ENCODE data around the gene CCSER2. TPM values are rescaled to one million over a fixed set of nuclear protein-coding genes. Genes with fewer than 3 reads are reported as not detected.
"Not testable (repeated sequence)": the region's sequence is repeated elsewhere in the genome, so short reads cannot be mapped to it uniquely, and the experiment has no call there.

CCSER2 gene
- total RNA-seq, 1 donor from 2014 or later, result 90.1 TPM

DNA sequence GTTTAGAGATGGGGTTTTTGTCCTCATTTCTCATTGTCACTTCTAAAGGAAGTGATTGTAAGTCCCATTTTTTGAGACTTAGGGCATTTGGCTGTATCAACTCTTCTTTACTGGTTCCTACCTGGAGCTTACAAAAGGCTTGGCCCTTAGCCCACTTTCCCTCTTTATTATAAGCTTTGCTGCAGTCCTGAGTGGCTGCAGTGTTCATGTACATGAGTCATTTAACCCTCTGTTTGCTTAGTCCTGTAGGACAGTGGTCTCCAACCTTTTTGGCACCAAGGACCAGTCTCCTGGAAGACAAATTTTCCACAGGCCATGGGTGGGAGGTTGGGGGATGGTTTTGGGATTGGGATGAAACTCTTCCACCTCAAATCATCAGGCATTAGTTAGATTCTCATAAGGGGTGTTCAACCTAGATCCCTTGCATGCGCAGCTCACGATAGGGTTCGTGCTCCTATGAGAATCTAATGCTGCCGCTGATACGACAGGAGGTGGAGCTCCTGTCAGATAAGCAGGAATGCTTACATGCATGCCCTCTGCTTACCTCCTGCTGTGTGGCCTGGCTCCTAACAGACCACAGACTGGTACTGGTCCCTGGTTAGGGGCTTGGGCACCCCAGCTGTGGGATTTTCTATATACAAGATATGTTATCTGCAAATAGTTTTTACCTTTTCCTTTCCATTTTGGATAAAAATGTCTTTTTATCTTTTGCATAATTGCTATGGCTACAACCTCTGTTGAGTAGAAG, 99.7 kb downstream of the CCSER2 start:
- no peak for FAIRE-seq
- no peak for DNase-seq (ENCODE audit: low spot score in 2 of 2)

DNA sequence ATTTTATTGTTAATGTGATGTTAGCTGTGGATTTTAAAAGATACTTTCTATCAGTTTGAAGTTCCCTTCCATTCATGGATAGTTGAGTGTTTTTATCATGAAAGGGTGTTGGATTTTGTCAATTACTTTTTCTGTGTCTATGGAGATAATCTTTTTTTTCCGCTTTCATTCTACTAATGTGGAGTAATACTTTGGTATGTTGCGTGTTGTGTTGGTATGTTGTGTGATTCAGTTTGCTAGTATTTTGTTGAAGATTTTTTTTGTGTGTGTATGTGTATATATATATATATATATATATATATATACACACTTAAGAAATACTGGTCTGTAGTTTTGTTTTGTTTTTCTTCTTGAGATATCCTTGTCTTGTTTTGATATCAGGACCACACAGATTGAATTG, 100.3 kb downstream of the CCSER2 start:
- DNase-seq (ENCODE audit: low spot score in 2 of 2), result no peak
- no peak for FAIRE-seq

DNA sequence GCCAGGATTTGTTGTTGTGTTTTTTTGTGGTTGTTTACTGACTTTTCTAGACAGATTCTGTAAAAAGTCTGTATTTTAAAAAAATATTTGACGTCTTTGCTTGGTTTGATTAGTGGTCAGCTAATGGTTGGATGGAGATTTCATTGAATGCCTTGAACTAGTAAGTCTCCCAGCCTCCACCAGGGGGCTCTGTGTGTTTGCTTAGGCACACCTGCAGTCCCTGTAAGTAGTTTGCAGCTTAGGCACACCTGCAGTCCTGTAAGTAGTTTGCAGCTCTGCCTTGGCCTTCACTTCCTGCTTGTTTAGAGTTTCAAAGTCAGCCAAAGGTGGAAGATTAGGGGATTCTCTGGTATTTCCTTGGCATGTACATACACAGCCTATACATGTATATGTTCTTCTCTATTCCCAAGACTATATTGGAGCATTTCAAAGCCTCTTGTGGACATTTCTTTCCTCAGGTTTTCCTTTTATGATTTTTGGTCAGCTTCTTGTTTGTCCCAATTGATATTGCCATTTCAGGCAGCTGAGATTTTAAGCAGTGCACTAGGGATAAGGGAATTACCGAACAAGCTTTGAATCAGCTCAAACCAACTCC, 101.6 kb downstream of the CCSER2 start:
- DNase-seq (ENCODE audit: low spot score in 2 of 2) (no peak), FAIRE-seq (no peak)

DNA sequence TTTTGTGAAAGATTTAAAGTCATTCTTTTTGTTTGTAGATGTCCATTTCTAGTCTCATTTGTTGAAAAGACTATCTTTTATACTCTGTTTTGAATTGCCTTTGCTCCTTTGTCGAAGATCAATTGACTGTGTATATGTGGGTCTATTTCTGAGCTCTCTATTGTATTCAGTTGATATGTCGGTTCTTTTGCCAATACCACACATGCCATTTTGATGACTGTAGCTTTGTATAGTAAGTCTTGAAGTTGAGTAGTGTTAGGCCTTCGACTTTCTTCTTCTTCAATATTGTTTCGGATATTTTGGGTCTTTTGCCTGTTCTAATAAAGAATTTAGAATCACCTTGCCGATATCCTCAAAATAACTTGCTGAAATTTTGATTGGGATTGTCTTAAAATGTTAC, 104.5 kb downstream of the CCSER2 start:
- DNase-seq (ENCODE audit: low spot score in 2 of 2) (no peak), FAIRE-seq (no peak)

DNA sequence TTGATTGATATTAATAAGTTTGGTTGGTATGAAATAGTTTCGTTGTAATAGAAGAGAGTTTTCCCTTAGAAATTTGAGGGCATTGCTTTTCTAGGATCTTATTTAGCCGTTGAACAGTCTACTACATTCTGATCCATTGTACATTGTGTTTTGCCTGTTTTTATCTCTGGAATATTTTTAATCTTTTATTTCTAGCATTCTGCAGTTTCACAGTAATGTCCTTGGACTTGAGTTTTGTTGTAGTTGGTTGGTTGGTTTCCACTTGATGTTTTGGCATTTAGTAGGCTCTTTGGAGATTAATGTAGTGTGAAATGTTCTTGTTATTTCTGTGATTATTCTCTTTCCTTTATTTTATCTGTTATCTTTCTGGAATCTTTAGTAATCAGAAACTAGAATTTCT, 112.4 kb downstream of the CCSER2 start:
- DNase-seq (ENCODE audit: low spot score in 2 of 2) (no peak), FAIRE-seq (no peak)

DNA sequence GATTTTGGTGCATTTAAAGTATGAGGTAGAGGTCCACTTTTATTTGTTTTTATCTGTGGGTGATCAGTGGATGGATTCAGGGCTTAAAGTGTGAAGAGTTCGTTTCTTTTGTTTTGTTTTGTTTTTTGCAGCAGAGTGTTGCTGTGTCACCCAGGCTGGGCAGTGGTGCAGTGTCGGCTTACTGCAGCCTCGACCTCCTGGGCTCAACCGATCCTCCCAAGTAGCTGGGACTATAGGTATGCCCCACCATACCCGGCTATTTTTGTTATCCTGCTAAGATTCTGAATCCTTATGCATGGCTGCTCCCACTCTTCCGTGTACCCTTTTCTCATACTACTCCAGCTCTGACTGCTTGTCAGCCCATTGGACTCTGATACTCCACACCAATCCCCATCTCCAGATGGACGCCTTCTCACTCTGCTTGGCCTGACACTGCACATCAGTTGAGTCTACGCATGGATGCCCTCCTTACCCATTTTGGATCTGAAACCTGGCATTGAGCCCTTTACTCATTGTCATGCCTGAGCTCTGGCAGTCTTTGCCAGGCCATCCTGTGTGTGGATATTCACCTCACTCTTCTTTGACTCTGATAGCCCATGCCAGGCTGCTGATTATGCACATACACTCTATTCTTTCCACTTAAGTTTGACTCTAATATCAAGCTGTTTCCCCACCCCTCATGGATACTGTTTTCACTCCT, 119.5 kb downstream of the CCSER2 start:
- FAIRE-seq, result no peak
- no peak for DNase-seq (ENCODE audit: low spot score in 2 of 2)

DNA sequence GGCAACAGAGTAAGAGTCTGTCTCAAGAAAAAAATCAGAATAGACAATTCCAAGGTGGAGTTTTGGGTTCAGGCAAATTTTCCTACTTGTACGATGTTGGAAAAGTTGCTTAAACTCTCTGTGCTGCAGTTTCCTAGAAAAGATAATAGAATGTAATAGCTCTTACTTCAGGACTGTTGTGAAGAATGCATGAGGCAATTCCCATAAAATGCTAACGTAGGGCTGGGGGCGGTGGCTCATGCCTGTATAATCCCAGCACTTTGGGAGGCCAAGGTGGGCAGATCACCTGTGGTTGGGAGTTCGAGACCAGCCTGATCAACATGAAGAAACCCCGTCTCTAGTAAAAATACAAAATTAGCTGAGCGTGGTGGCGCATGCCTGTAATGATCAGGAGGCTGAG, 121.0 kb downstream of the CCSER2 start:
- not testable (repeated sequence) for FAIRE-seq; DNase-seq (ENCODE audit: low spot score in 2 of 2)

DNA sequence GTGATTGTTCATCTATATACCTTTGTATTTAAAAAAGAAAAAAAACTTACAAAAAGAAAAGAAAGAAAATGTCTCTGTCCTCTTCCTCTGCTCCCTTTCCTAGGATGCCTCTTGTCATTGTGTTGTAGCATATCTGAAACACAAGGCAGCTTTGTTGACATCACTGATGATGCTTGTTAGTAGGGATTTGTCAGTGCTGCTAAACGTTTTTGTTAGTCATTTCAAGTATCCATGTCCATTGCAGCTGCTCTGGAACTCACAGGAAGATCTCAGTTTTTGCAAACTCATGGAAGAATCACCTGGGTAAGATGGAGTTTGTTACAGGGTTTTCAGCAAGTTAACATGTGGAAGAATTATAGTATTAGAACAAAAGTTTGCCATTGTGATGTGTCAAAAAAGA, 123.6 kb downstream of the CCSER2 start:
- peak; percentile 96 for FAIRE-seq
- peak; percentile 29 to 40 for DNase-seq (ENCODE audit: low spot score in 2 of 2)

DNA sequence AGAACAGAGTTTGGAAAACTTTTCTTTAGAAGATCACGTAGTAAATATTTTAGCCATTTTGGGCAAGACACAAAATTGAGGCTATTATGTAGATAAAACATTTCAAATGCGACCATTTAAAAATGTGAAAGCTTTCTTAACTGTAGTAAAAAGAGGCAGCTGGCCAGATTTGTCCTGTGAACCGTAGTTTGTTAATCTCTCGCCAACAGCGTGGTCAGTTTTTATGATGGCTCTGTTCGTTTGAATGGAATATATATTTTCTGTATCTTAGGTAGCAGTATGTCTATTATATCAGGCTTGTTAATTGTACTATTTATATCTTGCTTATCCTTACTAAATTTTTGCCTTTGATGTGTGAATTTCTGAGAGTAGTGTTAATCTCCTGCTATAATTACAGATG, 124.9 kb downstream of the CCSER2 start:
- FAIRE-seq, result no peak

DNA sequence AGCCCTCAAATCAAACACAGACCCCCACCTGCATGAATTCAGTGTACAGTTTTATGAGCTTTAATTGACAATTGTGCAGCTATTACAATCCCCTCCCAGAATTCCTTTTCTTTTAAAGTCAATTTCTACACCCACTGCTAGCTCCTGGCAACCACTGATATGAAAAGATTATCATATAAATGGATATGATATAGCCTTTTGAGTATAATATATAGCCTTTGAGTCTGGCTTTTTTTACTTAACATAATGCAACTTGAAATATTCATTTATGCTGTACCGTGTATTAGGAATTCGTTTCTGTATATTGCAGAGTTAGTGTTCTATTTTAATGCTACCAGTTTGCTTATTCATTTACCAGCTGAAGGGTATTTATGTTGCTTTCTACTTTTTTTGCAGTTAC, 127.7 kb downstream of the CCSER2 start:
- no peak for FAIRE-seq
- no peak for DNase-seq (ENCODE audit: low spot score in 2 of 2)

More for the DNA sequence above, 124.9 kb downstream of the CCSER2 start:
- no peak for DNase-seq (ENCODE audit: low spot score in 2 of 2)

DNA sequence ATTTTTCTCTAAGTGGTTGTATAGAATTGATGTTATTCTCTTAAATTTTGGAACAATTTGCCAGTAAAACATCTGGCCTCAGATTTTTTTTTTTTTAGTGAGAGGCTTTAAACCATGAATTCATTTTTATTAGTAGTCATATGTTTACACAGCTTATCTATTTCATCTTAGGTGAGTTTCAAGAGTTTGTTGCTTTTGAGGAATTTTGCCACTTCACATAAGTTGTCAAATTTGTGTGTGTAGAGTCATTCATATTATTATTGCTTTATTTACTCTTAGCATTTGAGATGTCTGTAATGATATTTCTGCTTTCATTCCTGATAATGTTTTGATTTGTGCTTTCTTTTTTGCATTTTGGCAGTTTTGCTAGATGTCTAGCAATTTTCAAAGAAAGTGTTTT, 132.1 kb downstream of the CCSER2 start:
- FAIRE-seq (no peak), DNase-seq (ENCODE audit: low spot score in 2 of 2) (no peak)

DNA sequence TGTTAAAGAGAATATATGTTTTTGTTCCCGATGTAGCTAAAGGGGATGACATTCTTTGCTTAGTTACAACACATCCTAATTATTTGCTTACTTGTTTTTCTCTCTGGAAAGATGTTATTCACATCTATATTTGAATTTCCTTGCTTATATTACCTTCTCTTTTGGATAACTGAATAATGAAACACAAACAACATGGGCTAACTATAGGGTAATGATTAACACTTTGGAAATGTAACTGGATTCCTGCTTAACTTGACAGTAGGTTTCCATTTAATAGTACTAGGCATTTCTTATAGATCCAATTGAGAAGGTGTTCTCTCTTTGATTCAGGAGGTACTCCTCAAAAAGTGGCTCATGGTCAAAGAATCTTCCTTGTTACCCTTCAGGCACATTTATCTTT, 141.1 kb downstream of the CCSER2 start:
- FAIRE-seq (no peak), DNase-seq (ENCODE audit: low spot score in 2 of 2) (no peak)

DNA sequence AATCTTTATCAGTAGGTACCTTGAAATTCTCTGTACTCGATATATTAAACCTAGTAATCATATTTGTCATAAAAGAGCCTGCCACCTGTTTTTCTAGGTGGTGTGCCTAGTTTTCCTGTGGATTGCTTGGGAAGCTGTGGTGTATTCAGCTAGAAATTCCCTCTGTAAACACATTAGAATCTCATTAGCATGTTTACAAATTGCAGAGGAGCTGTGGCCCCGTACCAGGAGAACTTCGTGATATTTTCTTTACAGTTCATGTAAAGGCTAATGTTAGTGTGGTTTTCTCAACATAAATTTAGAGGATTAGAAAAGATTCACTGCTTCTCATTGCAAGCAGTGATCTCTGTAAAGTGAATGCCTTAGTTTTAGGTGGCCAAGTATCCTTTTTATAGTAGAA, 144.7 kb downstream of the CCSER2 start:
- FAIRE-seq, result no peak

DNA sequence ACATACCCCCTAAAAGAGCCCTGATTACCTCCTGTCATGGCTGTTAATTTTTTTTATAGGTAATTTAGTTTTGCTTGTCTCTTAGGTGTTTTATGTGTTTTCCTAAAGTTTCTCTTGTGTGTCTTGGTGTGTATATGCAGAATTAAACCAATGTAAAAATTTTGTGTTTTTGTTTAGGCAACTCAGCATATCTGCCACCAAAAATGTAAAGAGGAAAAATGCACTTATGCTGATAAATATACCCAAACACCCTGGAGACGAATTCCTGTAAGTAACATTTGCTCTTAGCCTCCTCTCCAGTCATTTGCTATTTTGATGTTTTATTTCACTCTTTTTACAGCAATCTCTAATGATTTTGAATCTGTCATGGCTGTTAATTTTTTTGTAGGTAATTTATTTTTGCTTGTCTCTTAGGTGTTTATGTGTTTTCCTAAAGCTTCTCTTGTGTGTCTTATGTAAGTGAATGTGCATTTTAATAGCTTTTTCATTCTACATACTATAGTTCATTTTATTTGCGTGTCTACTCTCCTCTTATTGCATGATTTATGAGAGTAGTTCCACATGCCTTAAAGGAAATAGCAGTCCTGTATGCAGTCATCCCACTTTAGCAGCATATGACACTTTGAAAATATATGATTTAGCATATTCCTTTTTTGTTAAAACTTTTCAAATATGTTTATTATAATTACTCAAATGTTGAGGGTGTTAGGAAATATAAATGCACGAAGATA, 149.2 kb downstream of the CCSER2 start:
- FAIRE-seq, result no peak

More for the DNA sequence above, 144.7 kb downstream of the CCSER2 start:
- DNase-seq (ENCODE audit: low spot score in 2 of 2), result no peak

DNA sequence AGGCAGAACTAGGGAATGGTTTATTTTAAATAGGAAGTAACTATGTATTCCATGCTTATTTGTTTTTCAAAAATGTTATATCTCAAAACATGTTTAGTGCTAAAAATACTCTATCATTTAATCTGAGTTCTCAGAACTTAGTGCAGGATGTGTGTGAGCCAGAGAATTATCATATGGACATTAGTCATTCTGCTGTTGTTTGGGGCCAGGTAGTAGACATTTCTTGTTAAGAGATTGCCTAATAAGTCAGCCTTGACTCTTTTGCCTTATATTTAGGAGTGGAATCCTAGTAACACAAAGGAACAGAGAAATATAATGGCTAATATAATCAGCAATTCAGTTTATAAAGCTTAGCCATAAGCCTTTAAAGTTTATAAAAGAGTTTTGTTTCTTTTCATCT, 149.8 kb downstream of the CCSER2 start:
- FAIRE-seq (no peak), DNase-seq (ENCODE audit: low spot score in 2 of 2) (no peak)

More for the DNA sequence above, 149.2 kb downstream of the CCSER2 start:
- DNase-seq (ENCODE audit: low spot score in 2 of 2), result no peak

DNA sequence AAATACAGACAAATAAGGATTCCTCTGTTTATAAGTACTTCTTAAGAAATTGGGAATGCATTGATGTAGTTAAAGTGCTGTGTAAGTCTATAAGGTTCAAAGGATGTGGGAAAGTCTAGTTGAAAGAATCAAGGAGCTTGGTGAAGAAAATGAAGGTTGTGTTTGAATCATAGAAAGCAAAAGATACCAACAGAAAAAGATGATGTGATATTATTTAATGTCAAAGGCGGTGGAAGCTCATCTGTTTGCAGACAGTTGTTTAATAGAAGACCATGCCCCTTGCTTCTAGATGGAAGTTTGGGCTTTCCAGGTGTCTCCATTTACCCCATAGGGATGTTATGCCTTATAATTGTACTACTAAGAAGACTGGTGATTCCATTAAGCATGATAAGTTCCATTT, 150.3 kb downstream of the CCSER2 start:
- FAIRE-seq, result no peak
- DNase-seq (ENCODE audit: low spot score in 2 of 2), result no peak

DNA sequence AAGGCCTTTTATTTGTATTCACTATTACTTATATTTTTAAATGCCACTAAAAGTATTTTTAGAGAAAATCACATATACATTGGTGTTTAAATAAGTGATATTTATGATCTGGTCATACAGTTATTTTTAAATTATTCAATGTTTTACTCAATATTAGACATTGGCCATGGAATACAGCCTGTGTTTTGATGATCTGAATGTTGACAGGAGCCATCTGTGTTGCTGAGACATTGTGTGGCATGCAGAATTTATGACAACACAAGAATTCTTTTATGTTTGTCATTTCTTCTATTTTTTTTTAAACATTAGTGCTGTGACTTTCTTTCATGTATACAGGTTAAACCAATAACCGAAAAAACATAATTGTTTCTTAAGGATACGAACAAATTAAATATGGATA, 156.2 kb downstream of the CCSER2 start:
- no peak for FAIRE-seq
- no peak for DNase-seq (ENCODE audit: low spot score in 2 of 2)

DNA sequence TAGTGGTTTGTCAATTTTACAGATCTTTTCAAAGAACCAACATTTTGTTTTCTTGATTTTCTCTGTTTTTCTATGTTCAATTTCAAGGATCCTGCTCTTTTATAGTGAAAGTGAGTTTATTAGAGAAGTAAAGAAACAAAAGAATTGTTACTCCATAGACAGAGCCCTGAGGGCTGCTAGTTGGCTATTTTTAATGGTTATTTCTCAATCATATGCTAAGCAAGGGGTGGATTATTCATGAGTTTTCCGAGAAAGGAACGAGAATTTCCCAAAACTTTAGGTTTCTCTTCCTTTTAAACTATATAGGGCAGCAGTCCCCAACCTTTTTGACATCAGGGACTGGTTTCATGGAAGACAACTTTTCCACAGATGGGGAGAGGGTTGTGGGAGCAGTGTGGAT, 165.0 kb downstream of the CCSER2 start:
- DNase-seq (ENCODE audit: low spot score in 2 of 2) (no peak), FAIRE-seq (no peak)

DNA sequence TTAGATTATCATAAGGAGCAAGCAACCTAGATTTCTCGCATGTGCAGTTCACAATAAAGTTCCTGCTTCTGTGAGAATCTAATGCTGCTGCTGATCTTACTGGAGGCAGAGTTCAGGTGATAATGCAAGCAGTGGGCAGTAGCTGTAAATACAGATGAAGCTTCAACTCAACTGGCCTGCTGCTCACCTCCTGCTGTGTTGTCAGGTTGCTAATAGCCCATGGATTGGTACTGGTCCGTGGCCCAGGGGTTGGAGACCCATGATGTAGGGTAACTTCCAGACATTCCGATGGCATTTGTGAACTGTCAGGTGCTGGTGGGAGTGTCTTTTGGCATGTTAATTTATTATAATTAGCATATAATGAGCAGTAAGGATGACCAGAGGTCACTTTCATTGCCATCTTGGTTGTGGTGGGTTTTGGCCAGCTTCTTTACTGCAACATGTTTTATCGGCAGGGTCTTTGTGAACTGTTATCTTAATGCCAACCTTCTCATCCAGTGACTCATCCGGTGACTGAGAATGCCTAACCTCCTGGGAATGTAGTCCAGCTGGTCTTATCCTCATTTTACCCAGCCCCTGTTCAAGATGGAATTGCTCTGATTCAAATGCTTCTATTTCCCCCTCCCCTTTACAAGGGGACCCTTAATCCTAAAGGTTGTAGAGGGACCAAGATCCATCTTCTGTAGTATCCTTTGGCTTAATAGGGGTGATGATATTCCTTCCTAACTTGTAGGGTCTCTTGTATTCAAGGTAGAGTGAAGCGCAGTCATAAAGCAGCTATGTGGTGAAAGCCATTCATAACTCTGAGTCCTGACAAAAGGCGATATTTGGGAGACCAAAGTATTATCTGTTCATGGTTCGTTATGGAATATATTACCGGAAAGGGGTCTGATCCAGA, 165.8 kb downstream of the CCSER2 start:
- no peak for FAIRE-seq

DNA sequence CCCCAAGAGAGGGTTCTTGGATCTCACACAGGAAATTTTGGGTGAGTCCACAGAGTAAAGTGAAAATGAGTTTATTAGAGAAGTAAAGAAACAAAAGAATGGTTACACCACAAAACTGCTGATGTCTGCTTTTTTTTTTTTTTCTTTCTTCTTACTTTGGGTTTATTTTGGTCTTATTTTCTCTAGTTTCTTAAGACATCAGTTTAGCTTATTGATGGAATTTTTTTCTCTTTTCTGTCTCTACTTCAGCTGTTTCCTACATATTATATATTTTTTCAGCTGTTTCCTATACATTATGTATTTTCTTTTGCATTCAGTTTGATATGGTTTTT, 166.4 kb downstream of the CCSER2 start:
- DNase-seq (ENCODE audit: low spot score in 2 of 2) (no peak), FAIRE-seq (no peak)

More for the DNA sequence above, 165.8 kb downstream of the CCSER2 start:
- no peak for DNase-seq (ENCODE audit: low spot score in 2 of 2)

Data from frontal cortex (tissue), 4 donors.